B cell (primary cell): ENCODE data around the gene PTGIR. TPM values are rescaled to one million over a fixed set of nuclear protein-coding genes. Genes with fewer than 3 reads are reported as not detected.

ENCODE experiments used
- ATAC-seq: fragments of 200-7000 bp; cut with Tn5 transposase; one replicate; pipeline ENCODE4 v1.10.0; 2021; ENCODE audit warnings: low read depth, mild to moderate bottlenecking, moderate number of reproducible peaks, moderate library complexity
- CTCF ChIA-PET: fragments of 350-600 bp; sonication (Branson Sonifier 250); formaldehyde crosslinking; loops from one replicate; lab custom pipeline; 2021; ENCODE audit warnings: antibody characterized with exemption, inconsistent platforms; lab: Charles Lee
- POLR2A ChIA-PET: fragments of 350-600 bp; sonication (Branson Sonifier 250); formaldehyde crosslinking; loops from one replicate; lab custom pipeline; 2021; ENCODE audit warnings: antibody characterized with exemption; lab: Charles Lee
- DNase-seq: peaks from one replicate; pipeline ENCODE4 v3.0.0; 2013
- H2AFZ ChIP-seq: 2 replicates; pipeline ENCODE4 v1.6.1; 2012; ENCODE audit warnings: mild to moderate bottlenecking, low read depth, low read length; ENCODE audit not compliant: insufficient read depth, poor library complexity, severe bottlenecking
- H3K27ac ChIP-seq, 2 donors: 1 replicate in 1 of 2; 2 replicates in 1 of 2; pipeline ENCODE4 v1.5.1; 2012 to 2013; ENCODE audit warnings: low read length in 2 of 2, mild to moderate bottlenecking in 2 of 2, moderate library complexity in 1 of 2
- H3K27me3 ChIP-seq, 4 experiments: fragments of 200-600 bp in 1 of 4; sonication (generic) in 1 of 4; replicated peaks in 1 of 4; 1 replicate in 2 of 4; 2 replicates in 2 of 4; pipeline versions ENCODE4 v1.6.1 to v1.7.0; 2013 to 2016; ENCODE audit warnings: low read length in 3 of 4, mild to moderate bottlenecking in 2 of 4, mixed read lengths in 1 of 4, moderate library complexity in 1 of 4; ENCODE audit not compliant: insufficient read depth in 4 of 4, control insufficient read depth in 3 of 4; ENCODE audit errors: control extremely low read depth in 1 of 4
- H3K36me3 ChIP-seq, 2 experiments: replicated peaks in 1 of 2; 1 replicate in 1 of 2; 2 replicates in 1 of 2; pipeline versions ENCODE4 v1.6.1 to v1.7.1; 2013; ENCODE audit warnings: low read length in 1 of 2; ENCODE audit not compliant: insufficient read depth in 2 of 2, control insufficient read depth in 1 of 2; ENCODE audit errors: control extremely low read depth in 1 of 2, extremely low read depth in 1 of 2
- H3K4me1 ChIP-seq, 2 donors: fragments of 200-600 bp in 1 of 2; sonication (generic) in 1 of 2; 1 replicate in 1 of 2; 2 replicates in 1 of 2; pipeline versions ENCODE4 v1.5.1 to v1.6.1; 2013 to 2017; ENCODE audit warnings: low read length in 2 of 2; ENCODE audit not compliant: control insufficient read depth in 2 of 2, insufficient read depth in 2 of 2
- H3K4me2 ChIP-seq: replicated peaks from 2 replicates; pipeline ENCODE3; 2012; ENCODE audit warnings: mild to moderate bottlenecking, low read depth, low read length; ENCODE audit not compliant: poor library complexity, severe bottlenecking
- H3K4me3 ChIP-seq, 5 experiments: fragments of 200-600 bp in 1 of 5; sonication (generic) in 1 of 5; 1 replicate in 3 of 5; 2 replicates in 2 of 5; pipeline versions ENCODE4 v1.5.1 to v1.7.0; 2011 to 2016; ENCODE audit warnings: low read length in 4 of 5, mild to moderate bottlenecking in 4 of 5, low read depth in 2 of 5, control low read depth in 1 of 5, moderate library complexity in 1 of 5; ENCODE audit not compliant: insufficient read depth in 1 of 5; ENCODE audit errors: control extremely low read depth in 1 of 5, extremely low read depth in 1 of 5
- H3K79me2 ChIP-seq: fragments of 200-600 bp; sonication (generic); one replicate; pipeline ENCODE4 v1.6.0; 2016; ENCODE audit warnings: low read length; ENCODE audit not compliant: control insufficient read depth, insufficient read depth
- H3K9ac ChIP-seq: fragments of 200-600 bp; sonication (generic); 2 replicates; pipeline ENCODE4 v1.6.1; 2017; ENCODE audit warnings: mild to moderate bottlenecking, low read length, moderate library complexity
- H3K9me3 ChIP-seq, 3 donors: one replicate each; pipeline versions ENCODE4 v1.6.1 to v1.7.1; 2013; ENCODE audit warnings: low read length in 2 of 3; ENCODE audit not compliant: control insufficient read depth in 2 of 3, insufficient read depth in 1 of 3; ENCODE audit errors: control extremely low read depth in 1 of 3
- H4K20me1 ChIP-seq: 2 replicates; pipeline ENCODE4 v1.6.0; 2012; ENCODE audit warnings: mild to moderate bottlenecking, low read length; ENCODE audit not compliant: insufficient read depth, control insufficient read depth, poor library complexity, severe bottlenecking
- H3K27ac Mint-ChIP-seq: one replicate; pipeline ENCODE4 v1.8.0; 2021; ENCODE audit warnings: mixed read lengths
- H3K27me3 Mint-ChIP-seq: one replicate; pipeline ENCODE4 v1.8.0; 2021; ENCODE audit warnings: mixed read lengths
- H3K4me1 Mint-ChIP-seq: one replicate; pipeline ENCODE4 v1.8.0; 2021; ENCODE audit warnings: mixed read lengths
- H3K4me3 Mint-ChIP-seq: one replicate; pipeline ENCODE4 v1.8.0; 2021; ENCODE audit warnings: mixed read lengths
- H3K9me3 Mint-ChIP-seq: one replicate; pipeline ENCODE4 v1.8.0; 2022; ENCODE audit warnings: mixed read lengths; ENCODE audit not compliant: insufficient read depth
- EZH2 ChIP-seq: IDR thresholded peaks from 2 replicates; pipeline ENCODE4 v1.6.1; 2012; ENCODE audit warnings: borderline replicate concordance, low read depth, mild to moderate bottlenecking, moderate library complexity, low read length; ENCODE audit not compliant: insufficient read depth, poor library complexity, severe bottlenecking
- WGBS: methylation state at CpG from one replicate; pipeline ENCODE4 v1.1.5; 2013; ENCODE audit warnings: missing lambda C conversion rate; ENCODE audit not compliant: insufficient coverage; 5-methylcytosine and 5-hydroxymethylcytosine counted together
- intact Hi-C: fragments of 100-400 bp; cut with micrococcal nuclease; formaldehyde crosslinking; loops from one replicate; pipeline ENCODE4 v1.10.0; 2022
- polyA plus RNA-seq: library from polyadenylated mRNA; depleted of rRNA; stranded (reverse); fragments of >200 nt; gene quantifications from 2 replicates; pipeline ENCODE4 v1.2.3, GENCODE V29; 2012
- total RNA-seq, 2 donors: library from RNA; stranded (reverse); fragments of 120-200 nt in 1 of 2; gene quantifications; 1 replicate in 1 of 2; 2 replicates in 1 of 2; pipeline versions ENCODE4 v1.2.3 to v1.2.4, GENCODE V29; 2013 to 2022
- TF ChIP-seq, protein P1 (sequence below): fragments of 200-600 bp; IDR thresholded peaks from one replicate; pipeline ENCODE4 v1.8.0; 2022; ENCODE audit warnings: antibody characterized with exemption, mild to moderate bottlenecking

PTGIR gene
- total and polyA plus RNA-seq, 2 donors (not counting 1 experiment from before 2014, with no cell fraction given) = 1.9 to 2.1 TPM

DNA sequence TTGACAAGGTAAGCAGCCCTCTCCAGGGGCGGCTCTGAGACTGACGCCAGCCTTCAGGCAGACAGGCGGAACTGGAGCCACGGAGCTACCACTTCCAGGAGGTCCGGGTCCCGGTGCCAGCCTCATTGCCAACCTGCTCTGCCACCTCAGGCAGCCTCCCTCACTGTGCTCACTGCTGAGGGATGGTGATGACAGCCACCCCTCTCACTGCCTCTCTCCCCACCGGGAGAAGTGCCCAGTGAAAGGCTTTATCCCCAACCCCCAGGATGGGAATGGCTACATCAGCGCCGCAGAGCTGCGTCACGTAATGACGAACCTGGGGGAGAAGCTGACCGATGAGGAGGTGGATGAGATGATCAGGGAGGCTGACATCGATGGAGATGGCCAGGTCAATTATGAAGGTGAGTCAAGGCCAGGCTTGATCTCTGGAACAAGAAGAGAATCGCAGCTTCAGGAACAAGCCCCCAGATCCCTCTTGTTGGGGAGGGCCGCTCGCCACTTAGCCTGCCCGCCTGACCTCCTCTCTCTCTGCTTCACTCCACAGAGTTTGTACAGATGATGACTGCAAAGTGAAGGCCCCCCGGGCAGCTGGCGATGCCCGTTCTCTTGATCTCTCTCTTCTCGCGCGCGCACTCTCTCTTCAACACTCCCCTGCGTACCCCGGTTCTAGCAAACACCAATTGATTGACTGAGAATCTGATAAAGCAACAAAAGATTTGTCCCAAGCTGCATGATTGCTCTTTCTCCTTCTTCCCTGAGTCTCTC is 16.1 kb downstream of the PTGIR start:
- 98% methylated on average over 25 of the region's 27 CpGs for WGBS
- H3K27ac Mint-ChIP-seq = no peak overlapping the region

DNA sequence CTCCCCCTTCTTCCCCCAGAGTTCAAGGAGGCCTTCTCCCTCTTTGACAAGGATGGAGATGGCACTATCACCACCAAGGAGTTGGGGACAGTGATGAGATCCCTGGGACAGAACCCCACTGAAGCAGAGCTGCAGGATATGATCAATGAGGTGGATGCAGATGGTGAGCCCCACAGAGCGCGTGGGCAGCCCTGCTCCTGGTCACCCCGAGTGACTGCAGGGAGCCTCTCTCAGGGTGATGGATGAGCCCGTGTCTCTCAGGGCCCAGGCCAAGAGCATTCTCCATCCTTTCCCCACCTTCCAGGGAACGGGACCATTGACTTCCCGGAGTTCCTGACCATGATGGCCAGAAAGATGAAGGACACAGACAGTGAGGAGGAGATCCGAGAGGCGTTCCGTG is 16.7 kb downstream of the PTGIR start:
- 98% methylated on average over 4 of the region's 9 CpGs for WGBS
- no peak overlapping the region for H3K27ac ChIP-seq
- H3K9ac ChIP-seq = no peak overlapping the region
- POLR2A ChIA-PET = no interaction called here
- H3K4me1 ChIP-seq = peaks cover 23 to 28% of the 10 kb centered on the region in 2 donors
- Mint-ChIP-seq H3K27me3 (no peaks in the 10 kb centered on the region), H3K4me3 (no peak overlapping the region), H3K9me3 (no peaks in the 10 kb centered on the region), H3K27ac (no peak overlapping the region), H3K4me1 (peaks cover 31% of the 10 kb centered on the region)
- no peak overlapping the region for H2AFZ ChIP-seq
- intact Hi-C loops = no loop called here
- H3K36me3 ChIP-seq = peaks cover 0 to 53% of the 10 kb centered on the region in 2 experiments
- no peak overlapping the region for H3K4me3 ChIP-seq
- H3K4me2 ChIP-seq = no peak overlapping the region
- ATAC-seq = no peak
- CTCF ChIA-PET = interaction anchor here (16.2 kb wide), 1 partner anchor 54 kb away, joined by 447 read pairs; the partner anchor contains the start of gene DACT3
- peaks cover 68% of the 10 kb centered on the region for H4K20me1 ChIP-seq
- peaks cover 0 to 7% (median 0%) of the 10 kb centered on the region in 3 donors for H3K9me3 ChIP-seq
- peaks cover 16% of the 10 kb centered on the region for H3K79me2 ChIP-seq
- H3K27me3 ChIP-seq = no peaks in the 10 kb centered on the region
- TF ChIP-seq EZH2 = no peak
- DNase-seq = no peak

More for the DNA sequence above, 16.1 kb downstream of the PTGIR start:
- H3K27me3 ChIP-seq = no peaks in the 10 kb centered on the region
- H3K79me2 ChIP-seq = peaks cover 10% of the 10 kb centered on the region
- ChIA-PET CTCF (interaction anchor here (16.2 kb wide), 1 partner anchor 53 kb away, joined by 447 read pairs; the partner anchor contains the start of gene DACT3), POLR2A (no interaction called here)
- no peaks in the 10 kb centered on the region for H3K9me3 Mint-ChIP-seq
- H3K4me3 Mint-ChIP-seq = no peak overlapping the region
- intact Hi-C loops = no loop called here
- H3K4me1 Mint-ChIP-seq = peaks cover 26% of the 10 kb centered on the region
- H3K27me3 Mint-ChIP-seq = no peaks in the 10 kb centered on the region
- no peak overlapping the region for H3K4me2 ChIP-seq
- peaks cover 0 to 53% of the 10 kb centered on the region in 2 experiments for H3K36me3 ChIP-seq
- H3K9ac ChIP-seq = no peak overlapping the region
- no peak overlapping the region for H3K27ac ChIP-seq
- TF ChIP-seq, protein P1, sequence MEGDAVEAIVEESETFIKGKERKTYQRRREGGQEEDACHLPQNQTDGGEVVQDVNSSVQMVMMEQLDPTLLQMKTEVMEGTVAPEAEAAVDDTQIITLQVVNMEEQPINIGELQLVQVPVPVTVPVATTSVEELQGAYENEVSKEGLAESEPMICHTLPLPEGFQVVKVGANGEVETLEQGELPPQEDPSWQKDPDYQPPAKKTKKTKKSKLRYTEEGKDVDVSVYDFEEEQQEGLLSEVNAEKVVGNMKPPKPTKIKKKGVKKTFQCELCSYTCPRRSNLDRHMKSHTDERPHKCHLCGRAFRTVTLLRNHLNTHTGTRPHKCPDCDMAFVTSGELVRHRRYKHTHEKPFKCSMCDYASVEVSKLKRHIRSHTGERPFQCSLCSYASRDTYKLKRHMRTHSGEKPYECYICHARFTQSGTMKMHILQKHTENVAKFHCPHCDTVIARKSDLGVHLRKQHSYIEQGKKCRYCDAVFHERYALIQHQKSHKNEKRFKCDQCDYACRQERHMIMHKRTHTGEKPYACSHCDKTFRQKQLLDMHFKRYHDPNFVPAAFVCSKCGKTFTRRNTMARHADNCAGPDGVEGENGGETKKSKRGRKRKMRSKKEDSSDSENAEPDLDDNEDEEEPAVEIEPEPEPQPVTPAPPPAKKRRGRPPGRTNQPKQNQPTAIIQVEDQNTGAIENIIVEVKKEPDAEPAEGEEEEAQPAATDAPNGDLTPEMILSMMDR = no peak
- TF ChIP-seq EZH2 = no peak
- no peak for ATAC-seq
- H2AFZ ChIP-seq = no peak overlapping the region
- H4K20me1 ChIP-seq = peaks cover 62% of the 10 kb centered on the region
- H3K9me3 ChIP-seq = peaks cover 0 to 7% (median 0%) of the 10 kb centered on the region in 3 donors
- H3K4me3 ChIP-seq = no peak overlapping the region
- H3K4me1 ChIP-seq = peaks cover 22 to 25% of the 10 kb centered on the region in 2 donors
- no peak for DNase-seq
